Right cardiac atrium (tissue), 5 donors: Measurements from ENCODE around the gene PTPRN2. TPM values are rescaled to one million over a fixed set of nuclear protein-coding genes. Genes with fewer than 3 reads are reported as not detected.

ENCODE experiments used
- ATAC-seq, 2 donors: fragments of 200-7000 bp; cut with Tn5 transposase; one replicate each; pipeline versions ENCODE4 v1.8.0 to v1.9.1; 2020; ENCODE audit warnings: moderate library complexity in 2 of 2, mild to moderate bottlenecking in 1 of 2
- DNase-seq, 3 donors: peaks; one replicate each; pipeline ENCODE4 v3.0.0-alpha.2; 2020
- H3K27ac ChIP-seq: one replicate; pipeline ENCODE4 v1.5.1; 2013; ENCODE audit warnings: mild to moderate bottlenecking, low read length, control low read depth, moderate library complexity
- H3K27me3 ChIP-seq: one replicate; pipeline ENCODE4 v1.6.1; 2013; ENCODE audit not compliant: control insufficient read depth, insufficient read depth
- H3K4me1 ChIP-seq: one replicate; pipeline ENCODE4 v1.6.1; 2013; ENCODE audit warnings: low read length; ENCODE audit not compliant: control insufficient read depth, insufficient read depth
- H3K4me3 ChIP-seq: one replicate; pipeline ENCODE4 v1.5.1; 2013; ENCODE audit warnings: low read length, control low read depth
- H3K9me3 ChIP-seq: one replicate; pipeline ENCODE4 v1.6.1; 2013; ENCODE audit warnings: low read length; ENCODE audit not compliant: control insufficient read depth
- WGBS: extraction: QIAGEN DNeasy Blood & Tissue Kit; methylation state at CpG from one replicate; pipeline ENCODE4 v1.1.7; 2013; 5-methylcytosine and 5-hydroxymethylcytosine counted together
- intact Hi-C, 4 donors: fragments of 100-400 bp; cut with DNase I; formaldehyde crosslinking; loops; one replicate each; pipeline versions ENCODE4 v1.11.0 to v1.14.0; 2022 to 2023
- polyA plus RNA-seq: library from polyadenylated mRNA; stranded (reverse); fragments of 200-250 nt; gene quantifications from one replicate; pipeline ENCODE4 v1.2.3, GENCODE V29; 2013
- total RNA-seq, 4 donors: library from RNA; stranded (reverse); fragmentation: NEBNext Ultra II Directional; extraction: Animal tissue kit (Norgen Biotek cat#: 25700); gene quantifications; one replicate each; pipeline ENCODE4 v1.2.1, GENCODE V29; 2021
- donor health status: healthy with polysubstance abuse.
- donor health status: DM: no; HTN: yes; CAD: no.
- donor health status: DM: no; HTN: no; CAD: no.
- donor health status: DM: no; HTN: yes; CAD: no; lungs with severe emphysema.
- donor health status: DM: yes; HTN: yes; CAD: no.

Gene PTPRN2
- total and polyA plus RNA-seq, 5 donors, result 1.5 to 3.9 (median 1.9) TPM

DNA sequence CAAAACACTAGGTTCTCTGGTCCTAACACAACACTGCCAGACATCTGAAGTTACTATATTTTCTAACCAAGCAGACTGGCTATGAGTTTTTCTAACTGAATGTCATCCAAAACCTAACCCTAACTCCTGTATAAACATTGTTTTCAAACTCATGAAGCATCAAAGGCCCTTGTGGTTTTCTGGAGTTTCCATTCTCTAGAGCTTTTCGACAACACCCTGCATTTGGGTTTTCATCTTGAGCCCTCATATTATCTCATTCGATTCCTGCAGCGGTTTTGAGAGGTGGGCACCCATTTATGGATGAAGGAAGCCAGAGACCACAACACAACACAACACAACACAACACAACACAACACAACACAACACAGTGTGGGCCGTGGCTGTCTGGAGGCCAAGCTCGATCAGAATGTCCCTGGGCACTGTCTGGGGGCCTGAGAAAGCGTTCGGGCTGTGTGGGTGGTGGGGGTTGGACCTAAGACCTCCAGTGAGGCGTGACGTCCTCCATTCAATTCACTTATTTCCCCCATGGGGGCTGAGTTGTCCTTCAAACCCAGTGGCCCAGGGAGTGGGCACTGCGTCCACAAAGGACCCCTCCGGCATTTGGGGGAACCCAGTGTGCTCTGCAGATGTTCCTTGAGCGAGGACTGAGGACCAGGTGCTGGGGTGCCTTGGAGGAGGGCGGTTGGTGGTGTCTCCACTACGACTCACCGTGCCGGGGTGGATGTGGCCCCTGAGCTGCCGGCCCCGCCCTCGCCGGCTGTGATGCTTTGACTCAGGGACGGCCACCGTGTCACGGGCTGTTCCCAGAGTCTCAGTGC, 760.4 kb downstream of the PTPRN2 start:
- H3K4me1 ChIP-seq, result no peaks in the 10 kb centered on the region
- intact Hi-C loops, result no loop called here
- DNase-seq (no peak), ATAC-seq (no peak)
- 88% methylated on average over 23 of the region's 23 CpGs for WGBS
- no peaks in the 10 kb centered on the region for H3K9me3 ChIP-seq
- no peak overlapping the region for H3K27ac ChIP-seq
- H3K27me3 ChIP-seq, result no peaks in the 10 kb centered on the region
- H3K4me3 ChIP-seq, result no peak overlapping the region

DNA sequence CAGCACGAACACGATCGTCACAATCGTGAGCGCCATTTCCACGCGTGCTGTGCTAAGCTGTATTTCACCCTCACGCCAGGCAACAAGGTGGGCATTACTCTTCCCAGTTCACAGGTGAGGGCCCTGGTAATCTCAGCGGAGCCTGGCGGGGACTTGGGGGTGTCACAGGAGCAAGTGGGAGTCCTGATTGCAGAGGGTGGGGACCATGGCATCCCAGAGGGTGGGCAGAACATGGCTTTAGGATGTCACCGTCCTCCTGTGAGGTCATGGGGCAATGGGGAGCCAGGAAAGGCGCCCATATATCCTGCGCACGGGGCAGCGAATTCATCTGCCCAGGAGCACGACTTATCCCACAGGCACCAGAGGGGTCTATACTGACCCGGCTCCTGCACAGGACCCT, 761.1 kb downstream of the PTPRN2 start:
- WGBS, result 97% methylated on average over 17 of the region's 17 CpGs
- Histone ChIP-seq H3K27ac (no peak overlapping the region), H3K4me3 (no peak overlapping the region), H3K27me3 (no peaks in the 10 kb centered on the region), H3K9me3 (no peaks in the 10 kb centered on the region), H3K4me1 (no peaks in the 10 kb centered on the region)
- intact Hi-C loops, result no loop called here
- no peak for ATAC-seq
- no peak for DNase-seq

DNA sequence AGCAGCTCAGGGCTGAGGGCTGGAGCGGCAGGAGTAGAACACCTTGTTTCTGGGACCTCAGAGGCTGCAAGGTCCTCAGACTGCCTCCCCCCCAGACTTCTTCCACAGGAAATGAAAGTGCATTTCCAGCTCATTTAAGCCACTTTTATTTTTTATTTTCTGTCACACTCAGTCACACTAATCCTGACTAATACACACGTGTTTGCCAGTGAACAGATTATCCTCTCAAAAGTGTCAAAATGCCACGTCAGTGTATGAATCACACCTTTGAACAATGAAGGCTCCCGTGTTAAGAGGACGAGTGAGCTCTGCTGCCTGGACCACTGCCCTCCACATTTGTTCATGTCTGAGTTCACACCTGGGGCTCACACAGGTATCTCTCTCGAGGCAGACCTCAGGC, 762.3 kb downstream of the PTPRN2 start:
- intact Hi-C loops, result no loop called here
- Histone ChIP-seq H3K27ac (no peak overlapping the region), H3K27me3 (no peaks in the 10 kb centered on the region), H3K4me3 (no peak overlapping the region), H3K4me1 (no peaks in the 10 kb centered on the region), H3K9me3 (no peaks in the 10 kb centered on the region)
- DNase-seq (no peak), ATAC-seq (no peak)
- 60% methylated on average over 6 of the region's 6 CpGs for WGBS

DNA sequence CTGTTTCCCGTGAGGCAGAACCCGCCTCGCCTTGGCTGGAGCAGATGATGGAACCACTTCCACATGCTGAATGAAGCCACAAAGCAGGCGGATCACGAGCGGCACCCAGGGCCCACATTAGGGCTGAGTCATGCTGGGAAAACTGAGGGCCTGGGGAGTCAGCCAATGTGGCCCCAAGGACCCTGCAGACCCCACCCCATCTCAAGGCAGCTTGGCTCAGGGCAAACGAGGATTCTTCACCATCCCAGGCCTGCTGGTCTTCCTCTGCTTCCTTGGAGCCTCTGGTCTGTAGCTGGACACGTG, 762.9 kb downstream of the PTPRN2 start:
- Histone ChIP-seq H3K4me3 (no peak overlapping the region), H3K4me1 (no peaks in the 10 kb centered on the region), H3K27me3 (no peaks in the 10 kb centered on the region), H3K9me3 (no peaks in the 10 kb centered on the region), H3K27ac (no peak overlapping the region)
- WGBS, result 82% methylated on average over 8 of the region's 8 CpGs
- intact Hi-C loops, result no loop called here
- DNase-seq (no peak), ATAC-seq (no peak)

DNA sequence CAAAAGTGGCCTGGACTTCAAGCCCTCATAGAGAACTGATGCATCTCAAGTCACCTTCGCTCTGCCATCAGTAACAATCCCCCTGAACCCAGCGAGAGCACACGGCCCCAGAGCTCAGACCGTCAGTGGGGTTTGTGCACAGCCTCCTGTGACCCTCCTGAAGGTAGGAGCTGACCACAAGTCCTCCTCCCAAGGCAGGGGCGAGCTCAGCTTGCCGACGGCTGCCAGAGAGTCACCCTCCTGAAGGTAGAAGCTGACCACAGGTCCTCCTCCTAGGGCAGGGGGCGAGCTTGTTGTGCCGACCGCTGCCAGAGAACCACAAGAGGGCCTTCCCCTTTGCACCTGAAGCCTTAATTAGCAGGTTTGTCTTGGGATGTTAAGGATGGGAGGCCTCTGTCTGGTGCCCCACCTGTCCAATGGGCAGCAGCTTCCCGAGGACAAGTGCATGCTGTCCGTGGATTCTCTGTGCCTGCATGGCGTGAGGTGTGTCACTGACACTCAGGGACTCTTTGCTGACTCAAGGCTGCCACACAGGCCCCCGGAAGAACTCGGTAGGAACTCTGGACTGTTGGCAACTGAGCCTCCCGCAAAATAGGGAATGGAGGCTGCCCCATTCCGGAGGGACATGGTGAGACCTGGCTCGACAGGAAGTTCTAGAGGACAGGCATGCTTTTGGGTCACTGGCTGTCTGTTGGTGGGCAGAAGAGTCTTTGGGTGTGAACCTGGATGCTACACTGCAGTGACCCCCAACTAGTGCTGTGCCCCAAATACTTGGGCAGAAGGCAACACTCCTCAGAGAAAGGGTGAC, 763.4 kb downstream of the PTPRN2 start:
- no peaks in the 10 kb centered on the region for H3K9me3 ChIP-seq
- H3K27ac ChIP-seq, result no peak overlapping the region
- ATAC-seq (no peak), DNase-seq (no peak)
- no peak overlapping the region for H3K4me3 ChIP-seq
- intact Hi-C loops, result no loop called here
- WGBS, result 84% methylated on average over 18 of the region's 18 CpGs
- H3K4me1 ChIP-seq, result no peaks in the 10 kb centered on the region
- H3K27me3 ChIP-seq, result no peaks in the 10 kb centered on the region

DNA sequence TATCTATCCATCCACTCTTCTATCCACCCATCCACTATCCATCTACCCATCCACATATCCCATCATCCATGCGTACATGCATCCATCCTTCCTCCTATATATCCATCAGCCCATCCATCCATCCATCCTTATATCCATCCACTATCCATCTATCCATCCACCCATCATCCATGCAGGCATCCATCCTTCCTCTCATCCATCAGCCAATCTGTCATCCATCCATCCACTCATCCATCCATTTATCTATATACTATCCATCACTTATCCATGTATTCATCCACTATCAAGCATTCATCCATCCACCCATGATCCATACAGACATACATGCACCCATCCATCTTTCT, 765.0 kb downstream of the PTPRN2 start:
- Histone ChIP-seq H3K27ac (no peak overlapping the region), H3K27me3 (no peaks in the 10 kb centered on the region), H3K4me1 (no peaks in the 10 kb centered on the region), H3K4me3 (no peak overlapping the region), H3K9me3 (no peaks in the 10 kb centered on the region)
- WGBS, result 84% methylated on average over 1 of the region's 1 CpG
- intact Hi-C loops, result no loop called here
- ATAC-seq (no peak), DNase-seq (no peak)

DNA sequence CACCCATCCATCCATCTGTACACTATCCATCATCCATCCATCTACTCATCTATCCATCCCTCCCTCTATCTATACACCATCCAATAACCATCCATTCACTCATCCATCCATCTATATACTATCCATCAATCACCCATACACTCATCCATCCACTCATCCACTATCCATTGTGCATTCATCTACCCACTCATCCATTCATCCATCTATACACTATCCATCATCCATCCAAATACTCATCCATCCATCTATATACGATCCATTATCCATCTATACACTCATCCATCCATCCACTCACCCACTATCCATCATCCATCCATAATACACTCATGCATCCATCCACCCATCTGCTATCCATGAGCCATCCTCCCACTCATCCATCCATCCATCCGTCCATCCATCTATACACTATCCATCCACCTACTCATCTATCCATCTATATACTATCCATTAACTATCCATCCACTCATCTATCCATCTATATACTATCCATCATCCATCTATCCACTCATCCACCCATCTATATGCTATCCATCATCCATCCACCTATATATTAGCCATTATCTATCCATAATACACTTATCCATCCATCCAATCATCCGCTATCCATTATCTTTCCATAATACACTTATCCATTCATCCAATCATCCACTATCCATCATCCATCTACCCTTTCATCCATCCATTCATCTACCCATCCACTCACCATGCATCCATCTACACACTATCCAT, 765.5 kb downstream of the PTPRN2 start:
- WGBS, result 79% methylated on average over 3 of the region's 3 CpGs
- intact Hi-C loops, result no loop called here
- no peak for DNase-seq
- Histone ChIP-seq H3K4me3 (no peak overlapping the region), H3K27me3 (no peaks in the 10 kb centered on the region), H3K9me3 (no peaks in the 10 kb centered on the region), H3K27ac (no peak overlapping the region), H3K4me1 (no peaks in the 10 kb centered on the region)
- ATAC-seq, result no peak

DNA sequence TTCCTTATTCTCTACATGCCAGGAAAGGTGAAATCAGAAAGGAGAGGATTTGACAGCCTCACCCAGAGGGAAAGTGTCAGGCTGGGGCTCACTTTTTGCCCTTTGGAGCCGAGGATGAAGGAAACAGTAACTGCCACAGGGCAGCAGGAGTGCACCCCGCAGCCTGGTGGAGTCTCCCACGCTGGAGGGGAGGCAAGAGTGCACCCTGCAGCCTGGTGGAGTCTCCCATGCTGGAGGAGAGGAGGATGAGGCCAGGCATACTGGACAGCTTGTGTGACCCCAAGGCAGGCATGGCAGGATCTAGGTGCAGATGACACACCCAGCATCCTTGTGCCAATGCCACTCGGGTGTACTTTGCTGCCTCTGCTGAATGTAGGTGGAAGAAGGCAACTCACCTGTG, 766.8 kb downstream of the PTPRN2 start:
- 78% methylated on average over 4 of the region's 4 CpGs for WGBS
- no peak for ATAC-seq

DNA sequence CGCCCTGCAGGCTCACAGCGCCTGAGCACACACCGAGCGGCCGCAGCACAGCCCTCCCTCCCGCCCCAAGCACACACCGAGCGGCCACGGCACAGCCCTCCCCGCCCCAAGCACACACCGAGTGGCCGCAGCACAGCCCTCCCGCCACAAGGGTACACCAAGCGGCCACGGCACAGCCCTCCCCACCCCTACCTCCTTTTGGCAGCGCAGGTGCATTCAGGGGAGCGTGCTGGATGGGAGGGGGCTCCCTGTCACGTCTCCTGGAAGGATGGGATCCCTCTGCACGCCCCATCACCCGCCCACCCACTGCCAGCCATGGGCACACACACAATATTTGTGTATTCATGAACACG, 768.2 kb downstream of the PTPRN2 start:
- no peak overlapping the region for H3K4me3 ChIP-seq
- no peak for ATAC-seq
- H3K9me3 ChIP-seq, result no peaks in the 10 kb centered on the region
- 79% methylated on average over 21 of the region's 21 CpGs for WGBS
- no peaks in the 10 kb centered on the region for H3K27me3 ChIP-seq
- no peak overlapping the region for H3K27ac ChIP-seq
- H3K4me1 ChIP-seq, result no peaks in the 10 kb centered on the region
- intact Hi-C loops, result no loop called here
- peak in 1 of 3 donors; percentile 42 for DNase-seq

More for the DNA sequence above, 766.8 kb downstream of the PTPRN2 start:
- H3K4me1 ChIP-seq, result no peaks in the 10 kb centered on the region
- H3K27ac ChIP-seq, result no peak overlapping the region
- H3K4me3 ChIP-seq, result no peak overlapping the region
- no peaks in the 10 kb centered on the region for H3K9me3 ChIP-seq
- no peaks in the 10 kb centered on the region for H3K27me3 ChIP-seq
- intact Hi-C loops, result no loop called here
- DNase-seq, result peak in 1 of 3 donors; percentile 18

DNA sequence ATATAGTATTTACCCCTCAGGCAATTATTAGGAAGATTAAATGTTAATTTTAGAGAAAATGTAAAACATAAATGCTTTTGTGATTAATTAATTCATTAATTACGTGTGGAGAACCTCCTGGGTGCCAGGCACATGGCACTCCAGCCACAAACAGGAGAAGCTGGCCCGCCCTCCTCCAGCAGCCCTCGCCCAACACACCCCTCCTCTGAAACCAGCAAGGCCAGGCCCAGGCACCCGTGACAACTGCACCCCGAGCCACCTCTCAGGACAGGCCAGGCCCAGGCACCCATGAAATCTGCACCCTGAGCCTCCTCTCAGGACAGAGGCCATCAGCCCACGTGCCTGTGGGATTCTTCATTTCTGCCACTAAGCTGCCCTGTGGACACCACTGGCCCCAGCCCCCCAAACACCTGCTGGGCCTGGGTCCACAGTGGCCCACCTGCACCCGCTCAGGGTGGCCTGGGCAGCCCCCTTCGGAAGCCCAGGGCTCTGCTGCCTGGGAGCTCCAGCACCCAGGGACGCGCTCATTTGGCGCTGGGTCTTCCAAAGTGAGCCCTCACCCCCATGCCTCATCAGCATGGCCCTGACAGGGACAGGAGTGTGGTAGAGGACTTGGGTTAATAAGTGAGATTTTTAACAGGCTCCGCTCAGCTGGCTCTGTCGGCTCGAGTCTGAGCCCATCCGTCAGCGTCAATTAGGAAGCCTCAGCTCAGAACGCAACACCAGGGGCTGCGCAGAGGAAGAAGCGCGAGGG, 768.7 kb downstream of the PTPRN2 start:
- Histone ChIP-seq H3K4me3 (no peak overlapping the region), H3K4me1 (no peaks in the 10 kb centered on the region), H3K27ac (no peak overlapping the region), H3K27me3 (no peaks in the 10 kb centered on the region), H3K9me3 (no peaks in the 10 kb centered on the region)
- 80% methylated on average over 20 of the region's 20 CpGs for WGBS
- intact Hi-C loops, result no loop called here
- ATAC-seq, result no peak
- peak in 1 of 3 donors; percentile 31 for DNase-seq
